ENCODE measurements around the gene RASGRP1. TPM values are rescaled to one million over a fixed set of nuclear protein-coding genes. Genes with fewer than 3 reads are reported as not detected.

RASGRP1 gene
- total RNA-seq, 3 donors from 2014 or later (not counting 1 experiment from before 2014, with no cell fraction given) = 65.9 to 122 (median 96.5) TPM

DNA sequence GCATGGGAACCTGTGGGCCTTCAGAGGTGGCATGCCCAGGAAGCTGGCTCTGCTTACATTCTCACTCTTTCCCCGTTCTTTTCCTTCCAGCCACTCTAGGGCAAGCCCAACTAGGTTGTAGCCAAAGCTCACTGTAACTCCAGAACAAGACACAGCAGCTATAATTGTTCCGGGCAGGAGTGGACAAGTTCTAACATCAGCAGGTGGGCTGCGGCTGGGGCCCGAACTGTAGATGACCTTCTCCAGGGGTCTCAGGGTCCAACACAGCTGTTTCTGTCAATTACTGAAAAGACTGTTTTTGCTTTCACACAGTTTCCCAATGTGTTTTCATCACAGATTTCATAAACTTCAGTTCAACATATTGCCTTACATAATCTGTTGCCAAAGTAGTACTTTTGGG is 11.5 kb downstream of the RASGRP1 start:
- peaks cover 17% of the 10 kb centered on the region for H3K4me1 ChIP-seq (ENCODE audit: control insufficient read depth, insufficient read depth, low read length)
- H3K36me3 ChIP-seq (ENCODE audit: control insufficient read depth, insufficient read depth, low read length) = peaks cover 51% of the 10 kb centered on the region
- no peaks in the 10 kb centered on the region for H3K9me3 ChIP-seq (ENCODE audit: control insufficient read depth, insufficient read depth, low read length)
- no peak for TF ChIP-seq CTCF (IDR thresholded peaks at IDR 0.05)
- Mint-ChIP-seq H3K4me1 (peaks cover 85 to 87% of the 10 kb centered on the region in 2 donors), H3K27me3 (ENCODE audit: low read depth in 2 of 2) (no peaks in the 10 kb centered on the region), H3K9me3 (no peaks in the 10 kb centered on the region), H3K27ac (peak overlapping the region; percentile 81 to 94), H3K36me3 (no peaks in the 10 kb centered on the region), H3K4me3 (peak overlapping the region; percentile 61)
- intact Hi-C loops (cut with micrococcal nuclease) = no loop called here
- no peaks in the 10 kb centered on the region for H3K27me3 ChIP-seq (ENCODE audit: control insufficient read depth, insufficient read depth, low read length)
- H3K27ac ChIP-seq (ENCODE audit: low read length) = no peak overlapping the region
- 94% methylated on average over 4 of the region's 4 CpGs for WGBS (ENCODE audit: insufficient coverage)
- H3K4me3 ChIP-seq (ENCODE audit: low read length) = no peak overlapping the region
- ATAC-seq = no peak
- DNase-seq = no peak

DNA sequence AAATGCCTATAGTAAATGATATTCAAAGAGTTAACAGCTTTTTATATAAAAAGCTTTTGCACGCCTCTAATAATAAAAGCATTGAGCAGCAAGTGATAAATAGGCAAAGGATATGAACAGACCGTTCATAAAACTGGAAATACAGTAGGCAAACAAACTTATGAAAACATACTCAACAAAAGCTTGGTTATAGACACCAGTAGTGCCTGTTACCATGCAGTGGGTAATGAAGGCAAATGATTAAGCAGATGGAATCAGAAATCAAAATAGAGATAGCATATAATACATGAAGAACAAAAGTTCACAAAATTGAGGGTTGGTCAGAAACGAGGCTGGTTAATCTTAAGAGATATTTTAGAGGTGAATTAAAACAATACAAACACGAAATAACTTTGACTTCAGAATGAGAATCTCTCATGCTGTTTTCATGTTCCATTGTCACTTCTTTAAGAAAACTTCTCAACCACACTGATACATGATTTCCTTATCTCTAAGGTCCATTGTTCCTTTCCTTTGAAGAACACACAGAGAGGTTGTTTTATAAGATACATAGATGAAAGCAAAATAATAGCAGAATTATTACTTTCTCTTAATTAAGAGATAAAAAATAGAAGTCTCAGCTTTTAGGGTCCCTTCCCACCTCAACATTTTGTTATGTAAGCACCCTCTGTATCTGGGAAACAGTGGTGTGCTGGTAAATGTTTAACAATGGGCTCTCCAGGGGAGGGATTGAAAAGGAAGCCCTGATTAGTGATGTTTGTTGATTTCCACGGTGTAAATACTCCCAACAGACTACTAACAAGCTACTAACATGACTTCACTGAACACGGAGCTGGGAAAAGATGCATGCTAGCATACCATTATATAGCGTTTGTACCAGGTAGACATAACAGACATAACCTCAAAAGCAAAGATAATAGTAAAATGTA is 12.6 kb downstream of the RASGRP1 start:
- Histone ChIP-seq H3K27me3 (ENCODE audit: control insufficient read depth, insufficient read depth, low read length) (no peaks in the 10 kb centered on the region), H3K4me1 (ENCODE audit: control insufficient read depth, insufficient read depth, low read length) (peaks cover 18% of the 10 kb centered on the region), H3K9me3 (ENCODE audit: control insufficient read depth, insufficient read depth, low read length) (no peaks in the 10 kb centered on the region), H3K4me3 (ENCODE audit: low read length) (no peak overlapping the region), H3K36me3 (ENCODE audit: control insufficient read depth, insufficient read depth, low read length) (peaks cover 46% of the 10 kb centered on the region), H3K27ac (ENCODE audit: low read length) (no peak overlapping the region)
- H3K36me3 Mint-ChIP-seq = no peaks in the 10 kb centered on the region
- H3K27me3 Mint-ChIP-seq (ENCODE audit: low read depth in 2 of 2) = no peaks in the 10 kb centered on the region
- H3K4me1 Mint-ChIP-seq = peaks cover 85% of the 10 kb centered on the region in 2 donors
- TF ChIP-seq CTCF (IDR thresholded peaks at IDR 0.05) = no peak
- whole genome bisulfite sequencing (ENCODE audit: insufficient coverage) = 60% methylated on average over 2 of the region's 7 CpGs
- H3K9me3 Mint-ChIP-seq = no peaks in the 10 kb centered on the region
- intact Hi-C loops (cut with micrococcal nuclease) = no loop called here
- no peak for ATAC-seq
- no peak for DNase-seq
- peak overlapping the region; percentile 81 to 94 for H3K27ac Mint-ChIP-seq
- peak overlapping the region; percentile 21 for H3K4me3 Mint-ChIP-seq

DNA sequence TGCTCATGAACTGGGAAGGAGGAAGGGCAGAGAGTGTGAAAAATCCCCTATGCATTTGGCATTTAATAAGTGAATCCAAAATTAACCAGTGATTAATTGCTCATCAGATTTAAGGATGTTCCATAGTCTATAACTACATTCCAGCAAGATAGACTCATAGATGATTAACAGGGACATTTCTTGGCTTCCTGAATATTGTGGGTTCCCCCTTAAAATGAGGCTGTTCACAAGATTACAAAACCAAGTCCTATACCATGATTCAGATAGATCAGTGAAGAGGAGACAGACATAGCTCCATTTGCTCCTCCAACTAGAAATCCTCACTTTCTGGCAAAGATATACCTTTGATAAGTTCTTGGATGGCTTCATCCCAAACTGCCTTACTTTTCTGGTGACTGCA is 15.4 kb downstream of the RASGRP1 start:
- Histone ChIP-seq H3K4me1 (ENCODE audit: control insufficient read depth, insufficient read depth, low read length) (peaks cover 11% of the 10 kb centered on the region), H3K27ac (ENCODE audit: low read length) (no peak overlapping the region), H3K4me3 (ENCODE audit: low read length) (no peak overlapping the region), H3K27me3 (ENCODE audit: control insufficient read depth, insufficient read depth, low read length) (no peaks in the 10 kb centered on the region), H3K36me3 (ENCODE audit: control insufficient read depth, insufficient read depth, low read length) (peaks cover 25% of the 10 kb centered on the region), H3K9me3 (ENCODE audit: control insufficient read depth, insufficient read depth, low read length) (no peaks in the 10 kb centered on the region)
- peaks cover 79 to 85% of the 10 kb centered on the region in 2 donors for H3K4me1 Mint-ChIP-seq
- intact Hi-C loops (cut with micrococcal nuclease) = no loop called here
- no peaks in the 10 kb centered on the region for H3K9me3 Mint-ChIP-seq
- no peak for DNase-seq
- H3K27ac Mint-ChIP-seq = peak overlapping the region; percentile 34 to 52
- TF ChIP-seq CTCF (IDR thresholded peaks at IDR 0.05) = no peak
- no peaks in the 10 kb centered on the region for H3K27me3 Mint-ChIP-seq (ENCODE audit: low read depth in 2 of 2)
- no peak for ATAC-seq
- no peaks in the 10 kb centered on the region for H3K36me3 Mint-ChIP-seq
- no peak overlapping the region for H3K4me3 Mint-ChIP-seq
